H1 (cell line): ENCODE results near the gene EPB41L2. TPM values are rescaled to one million over a fixed set of nuclear protein-coding genes. Genes with fewer than 3 reads are reported as not detected.

Experiments used
- CTCF ChIA-PET: fragments of 300-600 bp; sonication (Branson Sonifier 250); formaldehyde crosslinking; loops from one replicate; lab custom pipeline; 2021; ENCODE audit not compliant: partially characterized antibody; lab: Charles Lee
- POLR2A ChIA-PET: fragments of 300-600 bp; sonication (Branson Sonifier 250); formaldehyde crosslinking; loops from one replicate; lab custom pipeline; 2021; ENCODE audit warnings: inconsistent platforms; ENCODE audit not compliant: partially characterized antibody; lab: Charles Lee
- DNase-seq, 2 experiments: peaks; one replicate each; pipeline versions ENCODE4 v3.0.0 to v3.0.0-alpha.2; 2010 to 2022; ENCODE audit warnings: low spot score in 2 of 2, low read depth in 1 of 2, mixed read lengths in 1 of 2
- FAIRE-seq: peaks from 2 replicates; lab custom pipeline; 2011; peaks lifted over from hg19 to GRCh38; lab: Jason Lieb, UNC
- H2AFZ ChIP-seq: 2 replicates; pipeline ENCODE4 v1.8.1; 2012; ENCODE audit warnings: low read length, inconsistent platforms
- H2AK5ac ChIP-seq: 2 replicates; pipeline ENCODE4 v1.6.1; 2013; ENCODE audit warnings: low read depth, low read length
- H2BK120ac ChIP-seq: replicated peaks from 2 replicates; pipeline ENCODE3; 2013; ENCODE audit warnings: low read depth, low read length, inconsistent platforms
- H2BK12ac ChIP-seq: 2 replicates; pipeline ENCODE4 v1.6.1; 2013; ENCODE audit warnings: low read depth, low read length
- H2BK15ac ChIP-seq: 2 replicates; pipeline ENCODE4 v1.6.1; 2013; ENCODE audit warnings: low read length
- H2BK20ac ChIP-seq: 2 replicates; pipeline ENCODE4 v1.6.1; 2013; ENCODE audit warnings: low read length
- H2BK5ac ChIP-seq: 2 replicates; pipeline ENCODE4 v1.6.1; 2013; ENCODE audit warnings: low read depth, low read length
- H3K14ac ChIP-seq: 2 replicates; pipeline ENCODE4 v1.6.1; 2013; ENCODE audit warnings: inconsistent platforms; ENCODE audit not compliant: insufficient read length
- H3K18ac ChIP-seq: 2 replicates; pipeline ENCODE4 v1.6.1; 2013; ENCODE audit warnings: low read length; ENCODE audit errors: extremely low read depth
- H3K23ac ChIP-seq: 2 replicates; pipeline ENCODE4 v1.6.1; 2013; ENCODE audit warnings: inconsistent platforms; ENCODE audit not compliant: insufficient read length
- H3K23me2 ChIP-seq: 2 replicates; pipeline ENCODE4 v1.6.1; 2013; ENCODE audit warnings: low read depth, low read length
- H3K27ac ChIP-seq: 2 replicates; pipeline ENCODE4 v1.6.1; 2011; ENCODE audit warnings: low read depth, low read length, inconsistent platforms
- H3K27me3 ChIP-seq, 4 experiments: replicated peaks in 1 of 4; 1 replicate in 1 of 4; 2 replicates in 3 of 4; pipeline versions ENCODE4 v1.6.1 to v1.8.1; 2011 to 2013; ENCODE audit warnings: low read length in 3 of 4, mild to moderate bottlenecking in 3 of 4, inconsistent platforms in 2 of 4, mixed read lengths in 2 of 4, moderate library complexity in 1 of 4; ENCODE audit not compliant: control insufficient read depth in 3 of 4, insufficient read depth in 3 of 4; ENCODE audit errors: extremely low read depth in 1 of 4
- H3K36me3 ChIP-seq, 4 experiments: 2 replicates each; pipeline versions ENCODE4 v1.6.1 to v1.8.1; 2011 to 2013; ENCODE audit warnings: mild to moderate bottlenecking in 4 of 4, low read length in 3 of 4, moderate library complexity in 2 of 4, control low read depth in 1 of 4, inconsistent platforms in 1 of 4; ENCODE audit not compliant: insufficient read depth in 4 of 4, control insufficient read depth in 2 of 4
- H3K4ac ChIP-seq: replicated peaks from 2 replicates; pipeline ENCODE3; 2013; ENCODE audit warnings: low read length, low read depth, mixed read lengths, inconsistent platforms; ENCODE audit not compliant: insufficient read length
- H3K4me1 ChIP-seq, 4 experiments: replicated peaks in 1 of 4; 1 replicate in 1 of 4; 2 replicates in 3 of 4; pipeline versions ENCODE4 v1.6.1 to v1.8.1; 2011 to 2013; ENCODE audit warnings: low read length in 3 of 4, inconsistent platforms in 2 of 4, mixed read lengths in 1 of 4; ENCODE audit not compliant: insufficient read depth in 4 of 4, control insufficient read depth in 3 of 4
- H3K4me2 ChIP-seq, 2 experiments: 2 replicates each; pipeline versions ENCODE4 v1.6.1 to v1.8.1; 2011 to 2013; ENCODE audit warnings: low read depth in 2 of 2, low read length in 2 of 2, control low read depth in 1 of 2, inconsistent platforms in 1 of 2, mild to moderate bottlenecking in 1 of 2; ENCODE audit not compliant: insufficient read depth in 1 of 2
- H3K4me3 ChIP-seq, 4 experiments: fragments of 200-600, 300-600 bp in 1 of 4; sonication (generic), shearing (Covaris generic), sonication (Bioruptor Twin) in 1 of 4; 2 replicates each; pipeline versions ENCODE4 v1.5.1 to v1.8.1; 2011 to 2016; ENCODE audit warnings: low read length in 4 of 4, low read depth in 3 of 4, control low read depth in 2 of 4, inconsistent platforms in 2 of 4, mild to moderate bottlenecking in 2 of 4, mixed read lengths in 1 of 4, moderate library complexity in 1 of 4; ENCODE audit not compliant: insufficient read depth in 2 of 4; ENCODE audit errors: extremely low read depth in 1 of 4
- H3K56ac ChIP-seq: replicated peaks from 2 replicates; pipeline ENCODE3; 2013; ENCODE audit warnings: low read depth, mild to moderate bottlenecking, mixed read lengths, low read length, inconsistent platforms; ENCODE audit not compliant: insufficient read length
- H3K79me1 ChIP-seq: 2 replicates; pipeline ENCODE4 v1.6.1; 2013; ENCODE audit warnings: low read depth, low read length, control low read depth
- H3K79me2 ChIP-seq, 2 experiments: 2 replicates each; pipeline versions ENCODE4 v1.6.1 to v1.8.1; 2012 to 2013; ENCODE audit warnings: low read length in 2 of 2, mild to moderate bottlenecking in 2 of 2, inconsistent platforms in 1 of 2; ENCODE audit not compliant: insufficient read depth in 2 of 2, control insufficient read depth in 1 of 2
- H3K9ac ChIP-seq, 4 experiments: replicated peaks in 1 of 4; 1 replicate in 1 of 4; 2 replicates in 3 of 4; pipeline versions ENCODE4 v1.6.1 to v1.8.1; 2011 to 2013; ENCODE audit warnings: low read depth in 3 of 4, low read length in 3 of 4, control low read depth in 2 of 4, mild to moderate bottlenecking in 2 of 4, moderate library complexity in 2 of 4, inconsistent platforms in 1 of 4; ENCODE audit errors: extremely low read depth in 1 of 4
- H3K9me3 ChIP-seq, 2 experiments: 2 replicates each; pipeline versions ENCODE4 v1.6.1 to v1.8.1; 2012 to 2013; ENCODE audit warnings: mild to moderate bottlenecking in 2 of 2, moderate library complexity in 2 of 2, control low read depth in 1 of 2, inconsistent platforms in 1 of 2, low read depth in 1 of 2, low read length in 1 of 2, mixed read lengths in 1 of 2; ENCODE audit not compliant: insufficient read depth in 2 of 2
- H4K20me1 ChIP-seq, 2 experiments: replicated peaks in 1 of 2; 2 replicates each; pipeline versions ENCODE3 to v1.8.1; 2011 to 2013; ENCODE audit warnings: inconsistent platforms in 2 of 2, low read length in 2 of 2, mild to moderate bottlenecking in 1 of 2; ENCODE audit not compliant: insufficient read depth in 2 of 2, control insufficient read depth in 1 of 2
- H4K5ac ChIP-seq: 2 replicates; pipeline ENCODE4 v1.6.1; 2013; ENCODE audit warnings: low read length, low read depth, mixed read lengths, inconsistent platforms; ENCODE audit not compliant: insufficient read length
- H4K8ac ChIP-seq: 2 replicates; pipeline ENCODE4 v1.8.0; 2013; ENCODE audit warnings: mild to moderate bottlenecking, moderate library complexity, low read length, inconsistent platforms; ENCODE audit not compliant: insufficient read depth; ENCODE audit errors: extremely low read depth
- H4K91ac ChIP-seq: replicated peaks from 2 replicates; pipeline ENCODE3; 2013; ENCODE audit warnings: low read length, mixed read lengths, inconsistent platforms; ENCODE audit not compliant: insufficient read length
- CEBPB ChIP-seq: IDR thresholded peaks from 2 replicates; pipeline ENCODE4 v1.6.1; 2012; ENCODE audit warnings: low read depth, low read length
- EZH2 ChIP-seq: fragments of 200-600 bp; sonication (generic); IDR thresholded peaks from 2 replicates; pipeline ENCODE4 v1.7.1; 2012; ENCODE audit warnings: low read depth, mild to moderate bottlenecking, moderate library complexity, low read length, inconsistent platforms; ENCODE audit not compliant: severe bottlenecking
- HDAC2 ChIP-seq, 2 experiments: fragments of 300-600 bp in 1 of 2; sonication (generic) in 1 of 2; IDR thresholded peaks; 2 replicates each; pipeline ENCODE4 v1.6.1; 2011 to 2012; ENCODE audit warnings: low read depth in 2 of 2, low read length in 2 of 2, mild to moderate bottlenecking in 2 of 2, moderate library complexity in 2 of 2, borderline replicate concordance in 1 of 2, inconsistent platforms in 1 of 2
- RXRA ChIP-seq: IDR thresholded peaks from 2 replicates; pipeline ENCODE4 v1.6.1; 2011; ENCODE audit warnings: low read depth, mild to moderate bottlenecking, low read length, moderate library complexity; ENCODE audit not compliant: insufficient read depth
- WGBS, 2 experiments: shearing (Covaris generic) in 1 of 2; methylation state at CpG; one replicate each; pipeline versions ENCODE4 v1.1.6 to v1.1.7; 2013 to 2015; ENCODE audit warnings: low lambda C conversion rate in 2 of 2, mixed read lengths in 2 of 2, inconsistent platforms in 1 of 2, low coverage in 1 of 2, missing lambda C conversion rate in 1 of 2; ENCODE audit not compliant: insufficient replicate concordance in 2 of 2, insufficient coverage in 1 of 2, insufficient read length in 1 of 2; ENCODE audit errors: extremely low coverage in 1 of 2, missing lambda C conversion rate in 1 of 2; 5-methylcytosine and 5-hydroxymethylcytosine counted together
- polyA plus RNA-seq, 7 experiments: library from polyadenylated mRNA; depleted of rRNA in 3 of 7; stranded (reverse) in 5 of 7; unstranded in 2 of 7; fragments of >200 nt in 5 of 7; fragments of 200-250 nt in 2 of 7; gene quantifications; 1 replicate in 5 of 7; 2 replicates in 1 of 7; 4 replicates in 1 of 7; pipeline versions ENCODE4 v1.2.1 to v1.2.3, GENCODE V29; 2011 to 2013; ENCODE audit warnings: missing spikeins in 2 of 7, mixed read lengths in 2 of 7
- total RNA-seq: library from RNA; stranded (reverse); fragmentation: NEBNext Ultra II Directional; extraction: Animal tissue kit (Norgen Biotek cat#: 25700); gene quantifications from 2 replicates; pipeline ENCODE4 v1.2.1, GENCODE V29; 2021

Gene EPB41L2
- total and polyA plus RNA-seq, 2 of the 8 experiments (the other 6 are each of a cell fraction or from before 2014, with no cell fraction given): 22.5 to 123 TPM

GRCh38 chr6:131049608-131050007, 13.4 kb downstream of the EPB41L2 start:
- Histone ChIP-seq H2AK5ac (no peak overlapping the region), H3K4me3 (no peak overlapping the region), H2BK5ac (no peak overlapping the region), H3K4me1 (no peaks in the 10 kb centered on the region), H4K8ac (no peak overlapping the region), H3K23me2 (no peaks in the 10 kb centered on the region), H4K91ac (no peak overlapping the region), H4K5ac (no peak overlapping the region), H3K79me2 (peaks cover 0 to 81% of the 10 kb centered on the region in 2 experiments; a peak in 2 of 4 replicates), H3K9ac (no peak overlapping the region), H2BK20ac (no peak overlapping the region), H2AFZ (no peak overlapping the region), H3K27me3 (no peaks in the 10 kb centered on the region)
- CTCF ChIA-PET: interaction anchor here (1.1 kb wide), 1 partner anchor 845 kb away, joined by 3 read pairs; no protein-coding TSS in a partner anchor
- POLR2A ChIA-PET: interaction anchor here (1.3 kb wide), 1 partner anchor 12 kb away, joined by 4 read pairs; no protein-coding TSS in a partner anchor
- TF ChIP-seq EZH2: no peak
- no peak for TF ChIP-seq RXRA
- no peak for TF ChIP-seq HDAC2 (IDR thresholded peaks at IDR 0.05; ENCODE audit: borderline replicate concordance in 1 of 2, low read depth in 2 of 2, low read length in 2 of 2)
- no peak for TF ChIP-seq CEBPB
- TF ChIP-seq, all 59 proteins: peak for 0
- Histone ChIP-seq H3K4ac (no peak overlapping the region), H3K27ac (no peak overlapping the region), H3K36me3 (peaks cover 0 to 7% (median 2%) of the 10 kb centered on the region in 4 experiments; a peak in 3 of 8 replicates), H4K20me1 (peaks cover 0 to 2% of the 10 kb centered on the region in 2 experiments), H3K79me1 (peaks cover 4% of the 10 kb centered on the region; the same call in 1 of the 2 replicates), H3K9me3 (peaks cover 5 to 10% of the 10 kb centered on the region in 2 experiments; a peak in 3 of 4 replicates), H3K4me2 (no peak overlapping the region), H3K18ac (no peak overlapping the region), H3K14ac (no peak overlapping the region), H3K56ac (no peak overlapping the region), H3K23ac (no peak overlapping the region), H2BK12ac (no peak overlapping the region), H2BK120ac (no peak overlapping the region), H2BK15ac (no peak overlapping the region)
- DNase-seq: no peak
- no peak for FAIRE-seq
- 97% methylated on average over 3 of the region's 3 CpGs; no CpG with 5 or more reads in 1 of the 2 experiments for WGBS, 2 experiments
